ENCODE results near the gene SPATA21. TPM values are rescaled to one million over a fixed set of nuclear protein-coding genes. Genes with fewer than 3 reads are reported as not detected.
"Not testable (repeated sequence)": the region's sequence is repeated elsewhere in the genome, so short reads cannot be mapped to it uniquely, and the experiment has no call there.

The SPATA21 gene
- total and polyA plus RNA-seq, 4 donors: 0.08 to 0.42 TPM; not detected in 2

DNA sequence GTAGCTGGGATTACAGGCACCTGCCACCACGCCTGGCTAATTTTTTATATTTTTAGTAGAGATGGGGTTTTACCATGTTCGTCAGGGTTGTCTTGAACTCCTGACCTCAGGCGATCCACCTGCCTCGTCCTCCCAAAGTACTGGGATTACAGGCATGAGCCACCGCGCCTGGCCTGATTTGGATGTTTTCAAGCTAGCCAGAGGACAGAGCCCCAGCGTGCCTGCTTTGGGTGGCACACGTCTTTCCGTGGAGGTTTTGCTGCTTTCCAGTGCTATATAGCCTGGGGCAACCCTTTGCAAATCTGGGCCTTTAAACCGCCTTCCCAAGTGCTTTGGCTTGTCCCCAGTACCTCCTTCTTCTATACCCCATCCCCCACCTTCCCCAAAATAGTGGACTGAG, 18.9 kb upstream of the SPATA21 start:
- not testable (repeated sequence) for H3K27me3 ChIP-seq (ENCODE audit: control insufficient read depth in 4 of 4, insufficient read depth in 4 of 4, low read length in 3 of 4); H3K9ac ChIP-seq (ENCODE audit: low read depth in 1 of 2, low read length in 2 of 2); H3K27ac ChIP-seq (ENCODE audit: low read depth in 1 of 2, low read length in 2 of 2); H3K9me3 ChIP-seq (ENCODE audit: control insufficient read depth in 4 of 4, low read length in 3 of 4); DNase-seq (ENCODE audit: low spot score); H3K4me1 ChIP-seq (ENCODE audit: control insufficient read depth in 4 of 4, insufficient read depth in 4 of 4, low read length in 3 of 4); H3K4me3 ChIP-seq (ENCODE audit: low read depth in 1 of 3, low read length in 3 of 3)
- WGBS: 93% methylated on average over 10 of the region's 10 CpGs
- H3K36me3 ChIP-seq (ENCODE audit: control insufficient read depth in 4 of 4, insufficient read depth in 3 of 4, low read depth in 1 of 4, low read length in 3 of 4): peaks cover 10 to 58% (median 33%) of the 10 kb centered on the region in 4 donors

DNA sequence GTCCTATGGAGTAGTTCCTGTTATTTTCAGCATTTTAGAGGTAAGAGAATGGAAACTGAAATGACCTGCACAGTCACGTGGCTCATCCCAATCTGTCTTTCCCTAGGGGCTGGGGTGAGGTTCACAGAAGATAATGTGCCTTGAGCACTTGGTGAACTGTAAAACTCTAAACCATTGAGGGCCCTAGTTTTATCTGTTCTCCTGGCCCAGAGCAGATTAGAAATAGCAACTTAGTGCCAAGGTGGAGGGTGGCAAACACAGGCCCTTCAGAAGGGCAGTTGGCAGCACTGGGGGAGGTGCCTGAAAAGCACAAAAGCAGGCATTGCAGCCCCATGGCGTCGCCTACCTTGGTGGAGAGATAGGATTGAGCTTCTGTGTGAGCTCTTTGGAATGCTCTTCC, 17.7 kb upstream of the SPATA21 start:
- not testable (repeated sequence) for H3K4me3 ChIP-seq (ENCODE audit: low read depth in 1 of 3, low read length in 3 of 3); H3K27me3 ChIP-seq (ENCODE audit: control insufficient read depth in 4 of 4, insufficient read depth in 4 of 4, low read length in 3 of 4); H3K9ac ChIP-seq (ENCODE audit: low read depth in 1 of 2, low read length in 2 of 2); H3K4me1 ChIP-seq (ENCODE audit: control insufficient read depth in 4 of 4, insufficient read depth in 4 of 4, low read length in 3 of 4); H3K27ac ChIP-seq (ENCODE audit: low read depth in 1 of 2, low read length in 2 of 2); H3K9me3 ChIP-seq (ENCODE audit: control insufficient read depth in 4 of 4, low read length in 3 of 4); DNase-seq (ENCODE audit: low spot score)
- WGBS: 95% methylated on average over 3 of the region's 3 CpGs
- peaks cover 10 to 65% (median 38%) of the 10 kb centered on the region in 4 donors for H3K36me3 ChIP-seq (ENCODE audit: control insufficient read depth in 4 of 4, insufficient read depth in 3 of 4, low read depth in 1 of 4, low read length in 3 of 4)

DNA sequence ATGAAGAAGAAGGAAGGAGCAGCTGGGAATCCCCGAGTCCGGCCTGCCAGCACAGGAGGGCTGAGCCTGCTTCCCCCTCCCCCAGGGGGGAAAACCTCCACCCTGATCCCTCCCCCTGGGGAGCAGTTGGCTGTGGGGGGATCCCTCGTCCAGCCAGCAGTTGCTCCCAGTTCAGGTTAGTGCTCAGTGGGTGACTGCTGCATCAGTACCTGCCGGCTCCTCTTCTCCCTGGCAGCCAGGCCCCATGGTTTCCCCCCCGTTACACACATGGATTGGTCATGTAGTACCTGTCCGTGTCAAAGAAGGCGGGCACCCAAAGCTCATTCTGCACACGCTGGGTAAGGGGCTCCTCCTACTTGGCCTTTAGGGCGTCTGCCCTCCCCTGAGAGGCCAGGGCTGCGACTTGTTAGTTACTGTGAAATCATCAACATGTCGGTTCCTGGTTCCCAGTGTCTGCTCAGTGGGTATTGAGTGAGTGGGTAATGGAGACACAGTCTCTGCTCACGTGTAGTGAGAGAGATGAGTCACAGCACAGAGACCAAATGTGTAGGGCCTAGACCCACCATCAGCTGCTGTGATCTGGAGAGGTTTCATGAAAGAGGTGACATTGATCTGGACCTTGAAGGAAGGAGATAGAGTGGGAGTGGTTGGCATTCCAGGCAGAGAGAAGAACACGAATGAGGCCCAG, 14.8 kb upstream of the SPATA21 start:
- Histone ChIP-seq H3K27me3 (ENCODE audit: control insufficient read depth in 4 of 4, insufficient read depth in 4 of 4, low read length in 3 of 4) (no peaks in the 10 kb centered on the region), H3K9me3 (ENCODE audit: control insufficient read depth in 4 of 4, low read length in 3 of 4) (no peaks in the 10 kb centered on the region), H3K4me3 (ENCODE audit: low read depth in 1 of 3, low read length in 3 of 3) (no peak overlapping the region), H3K4me1 (ENCODE audit: control insufficient read depth in 4 of 4, insufficient read depth in 4 of 4, low read length in 3 of 4) (no peaks in the 10 kb centered on the region), H3K36me3 (ENCODE audit: control insufficient read depth in 4 of 4, insufficient read depth in 3 of 4, low read depth in 1 of 4, low read length in 3 of 4) (peaks cover 14 to 79% (median 40%) of the 10 kb centered on the region in 4 donors), H3K9ac (ENCODE audit: low read depth in 1 of 2, low read length in 2 of 2) (no peak overlapping the region), H3K27ac (ENCODE audit: low read depth in 1 of 2, low read length in 2 of 2) (no peak overlapping the region)
- DNase-seq (ENCODE audit: low spot score): no peak
- WGBS: 88% methylated on average over 13 of the region's 13 CpGs
- TF ChIP-seq NR2F2 (IDR thresholded peaks at IDR 0.05) (no peak), RAD21 (IDR thresholded peaks at IDR 0.05) (no peak), RXRA (IDR thresholded peaks at IDR 0.05) (no peak), TAF1 (conservative IDR thresholded peaks at IDR 0.05) (no peak), JUND (IDR thresholded peaks at IDR 0.05) (no peak)
- TF ChIP-seq, protein P1, sequence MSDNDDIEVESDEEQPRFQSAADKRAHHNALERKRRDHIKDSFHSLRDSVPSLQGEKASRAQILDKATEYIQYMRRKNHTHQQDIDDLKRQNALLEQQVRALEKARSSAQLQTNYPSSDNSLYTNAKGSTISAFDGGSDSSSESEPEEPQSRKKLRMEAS (IDR thresholded peaks at IDR 0.05): no peak
- TF ChIP-seq, protein P2, sequence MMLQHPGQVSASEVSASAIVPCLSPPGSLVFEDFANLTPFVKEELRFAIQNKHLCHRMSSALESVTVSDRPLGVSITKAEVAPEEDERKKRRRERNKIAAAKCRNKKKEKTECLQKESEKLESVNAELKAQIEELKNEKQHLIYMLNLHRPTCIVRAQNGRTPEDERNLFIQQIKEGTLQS (IDR thresholded peaks at IDR 0.05): no peak
- TF ChIP-seq, protein P3, sequence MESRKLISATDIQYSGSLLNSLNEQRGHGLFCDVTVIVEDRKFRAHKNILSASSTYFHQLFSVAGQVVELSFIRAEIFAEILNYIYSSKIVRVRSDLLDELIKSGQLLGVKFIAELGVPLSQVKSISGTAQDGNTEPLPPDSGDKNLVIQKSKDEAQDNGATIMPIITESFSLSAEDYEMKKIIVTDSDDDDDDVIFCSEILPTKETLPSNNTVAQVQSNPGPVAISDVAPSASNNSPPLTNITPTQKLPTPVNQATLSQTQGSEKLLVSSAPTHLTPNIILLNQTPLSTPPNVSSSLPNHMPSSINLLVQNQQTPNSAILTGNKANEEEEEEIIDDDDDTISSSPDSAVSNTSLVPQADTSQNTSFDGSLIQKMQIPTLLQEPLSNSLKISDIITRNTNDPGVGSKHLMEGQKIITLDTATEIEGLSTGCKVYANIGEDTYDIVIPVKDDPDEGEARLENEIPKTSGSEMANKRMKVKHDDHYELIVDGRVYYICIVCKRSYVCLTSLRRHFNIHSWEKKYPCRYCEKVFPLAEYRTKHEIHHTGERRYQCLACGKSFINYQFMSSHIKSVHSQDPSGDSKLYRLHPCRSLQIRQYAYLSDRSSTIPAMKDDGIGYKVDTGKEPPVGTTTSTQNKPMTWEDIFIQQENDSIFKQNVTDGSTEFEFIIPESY (IDR thresholded peaks at IDR 0.05): no peak

DNA sequence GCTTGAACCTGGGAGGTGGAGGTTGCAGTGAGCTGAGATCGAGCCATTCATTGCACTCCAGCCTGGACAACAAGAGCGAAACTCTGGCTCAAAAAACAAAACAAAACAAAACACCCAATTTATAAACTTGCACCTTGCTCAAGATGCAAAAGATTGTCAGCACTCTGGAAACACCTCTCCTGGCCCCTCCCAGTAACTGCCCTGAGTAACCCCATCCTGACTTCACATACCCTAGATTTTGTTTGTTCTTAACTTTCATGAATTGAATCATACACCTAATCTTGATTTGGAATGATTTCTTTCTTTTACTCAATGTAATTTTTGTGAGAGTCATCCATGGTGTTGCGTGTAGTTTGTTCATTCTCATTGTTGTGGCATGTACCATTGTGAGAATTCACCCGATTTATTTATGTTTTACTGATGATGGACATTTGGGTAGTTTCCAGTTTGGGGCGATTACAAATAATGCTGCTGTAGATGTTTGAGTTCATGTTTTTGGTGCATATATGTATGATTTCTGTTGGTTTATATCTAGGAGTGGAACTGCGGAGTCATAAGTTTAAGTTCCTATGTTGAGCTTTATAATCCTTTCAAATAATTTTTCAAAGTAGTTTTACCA, 13.7 kb upstream of the SPATA21 start:
- peaks cover 17 to 71% (median 41%) of the 10 kb centered on the region in 4 donors for H3K36me3 ChIP-seq (ENCODE audit: control insufficient read depth in 4 of 4, insufficient read depth in 3 of 4, low read depth in 1 of 4, low read length in 3 of 4)
- H3K4me1 ChIP-seq (ENCODE audit: control insufficient read depth in 4 of 4, insufficient read depth in 4 of 4, low read length in 3 of 4): no peaks in the 10 kb centered on the region
- H3K27ac ChIP-seq (ENCODE audit: low read depth in 1 of 2, low read length in 2 of 2): no peak overlapping the region
- no peak overlapping the region for H3K9ac ChIP-seq (ENCODE audit: low read depth in 1 of 2, low read length in 2 of 2)
- H3K9me3 ChIP-seq (ENCODE audit: control insufficient read depth in 4 of 4, low read length in 3 of 4): no peaks in the 10 kb centered on the region
- DNase-seq (ENCODE audit: low spot score): no peak
- H3K4me3 ChIP-seq (ENCODE audit: low read depth in 1 of 3, low read length in 3 of 3): no peak overlapping the region
- no peaks in the 10 kb centered on the region for H3K27me3 ChIP-seq (ENCODE audit: control insufficient read depth in 4 of 4, insufficient read depth in 4 of 4, low read length in 3 of 4)
- 89% methylated on average over 6 of the region's 6 CpGs for WGBS
- TF ChIP-seq RAD21 (IDR thresholded peaks at IDR 0.05) (no peak), FOXA1 (IDR thresholded peaks at IDR 0.05) (no peak), TAF1 (conservative IDR thresholded peaks at IDR 0.05) (no peak), GABPA (IDR thresholded peaks at IDR 0.05 in 1 of 2, conservative IDR thresholded peaks at IDR 0.05 in 1 of 2) (no peak), EGR1 (IDR thresholded peaks at IDR 0.05; ENCODE audit: low read depth in 2 of 2) (no peak), RXRA (IDR thresholded peaks at IDR 0.05) (no peak), HNF4G (IDR thresholded peaks at IDR 0.05) (no peak), HNF4A (conservative IDR thresholded peaks at IDR 0.05) (no peak), FOXA2 (IDR thresholded peaks at IDR 0.05) (no peak), YY1 (IDR thresholded peaks at IDR 0.05) (no peak)
- TF ChIP-seq, protein P1 (IDR thresholded peaks at IDR 0.05): no peak
- TF ChIP-seq, protein P2 (IDR thresholded peaks at IDR 0.05): no peak
- TF ChIP-seq, protein P4, sequence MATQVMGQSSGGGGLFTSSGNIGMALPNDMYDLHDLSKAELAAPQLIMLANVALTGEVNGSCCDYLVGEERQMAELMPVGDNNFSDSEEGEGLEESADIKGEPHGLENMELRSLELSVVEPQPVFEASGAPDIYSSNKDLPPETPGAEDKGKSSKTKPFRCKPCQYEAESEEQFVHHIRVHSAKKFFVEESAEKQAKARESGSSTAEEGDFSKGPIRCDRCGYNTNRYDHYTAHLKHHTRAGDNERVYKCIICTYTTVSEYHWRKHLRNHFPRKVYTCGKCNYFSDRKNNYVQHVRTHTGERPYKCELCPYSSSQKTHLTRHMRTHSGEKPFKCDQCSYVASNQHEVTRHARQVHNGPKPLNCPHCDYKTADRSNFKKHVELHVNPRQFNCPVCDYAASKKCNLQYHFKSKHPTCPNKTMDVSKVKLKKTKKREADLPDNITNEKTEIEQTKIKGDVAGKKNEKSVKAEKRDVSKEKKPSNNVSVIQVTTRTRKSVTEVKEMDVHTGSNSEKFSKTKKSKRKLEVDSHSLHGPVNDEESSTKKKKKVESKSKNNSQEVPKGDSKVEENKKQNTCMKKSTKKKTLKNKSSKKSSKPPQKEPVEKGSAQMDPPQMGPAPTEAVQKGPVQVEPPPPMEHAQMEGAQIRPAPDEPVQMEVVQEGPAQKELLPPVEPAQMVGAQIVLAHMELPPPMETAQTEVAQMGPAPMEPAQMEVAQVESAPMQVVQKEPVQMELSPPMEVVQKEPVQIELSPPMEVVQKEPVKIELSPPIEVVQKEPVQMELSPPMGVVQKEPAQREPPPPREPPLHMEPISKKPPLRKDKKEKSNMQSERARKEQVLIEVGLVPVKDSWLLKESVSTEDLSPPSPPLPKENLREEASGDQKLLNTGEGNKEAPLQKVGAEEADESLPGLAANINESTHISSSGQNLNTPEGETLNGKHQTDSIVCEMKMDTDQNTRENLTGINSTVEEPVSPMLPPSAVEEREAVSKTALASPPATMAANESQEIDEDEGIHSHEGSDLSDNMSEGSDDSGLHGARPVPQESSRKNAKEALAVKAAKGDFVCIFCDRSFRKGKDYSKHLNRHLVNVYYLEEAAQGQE (IDR thresholded peaks at IDR 0.05): no peak
